ENCODE results near the gene LCAT.

LCAT gene, protein sequence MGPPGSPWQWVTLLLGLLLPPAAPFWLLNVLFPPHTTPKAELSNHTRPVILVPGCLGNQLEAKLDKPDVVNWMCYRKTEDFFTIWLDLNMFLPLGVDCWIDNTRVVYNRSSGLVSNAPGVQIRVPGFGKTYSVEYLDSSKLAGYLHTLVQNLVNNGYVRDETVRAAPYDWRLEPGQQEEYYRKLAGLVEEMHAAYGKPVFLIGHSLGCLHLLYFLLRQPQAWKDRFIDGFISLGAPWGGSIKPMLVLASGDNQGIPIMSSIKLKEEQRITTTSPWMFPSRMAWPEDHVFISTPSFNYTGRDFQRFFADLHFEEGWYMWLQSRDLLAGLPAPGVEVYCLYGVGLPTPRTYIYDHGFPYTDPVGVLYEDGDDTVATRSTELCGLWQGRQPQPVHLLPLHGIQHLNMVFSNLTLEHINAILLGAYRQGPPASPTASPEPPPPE

DNA sequence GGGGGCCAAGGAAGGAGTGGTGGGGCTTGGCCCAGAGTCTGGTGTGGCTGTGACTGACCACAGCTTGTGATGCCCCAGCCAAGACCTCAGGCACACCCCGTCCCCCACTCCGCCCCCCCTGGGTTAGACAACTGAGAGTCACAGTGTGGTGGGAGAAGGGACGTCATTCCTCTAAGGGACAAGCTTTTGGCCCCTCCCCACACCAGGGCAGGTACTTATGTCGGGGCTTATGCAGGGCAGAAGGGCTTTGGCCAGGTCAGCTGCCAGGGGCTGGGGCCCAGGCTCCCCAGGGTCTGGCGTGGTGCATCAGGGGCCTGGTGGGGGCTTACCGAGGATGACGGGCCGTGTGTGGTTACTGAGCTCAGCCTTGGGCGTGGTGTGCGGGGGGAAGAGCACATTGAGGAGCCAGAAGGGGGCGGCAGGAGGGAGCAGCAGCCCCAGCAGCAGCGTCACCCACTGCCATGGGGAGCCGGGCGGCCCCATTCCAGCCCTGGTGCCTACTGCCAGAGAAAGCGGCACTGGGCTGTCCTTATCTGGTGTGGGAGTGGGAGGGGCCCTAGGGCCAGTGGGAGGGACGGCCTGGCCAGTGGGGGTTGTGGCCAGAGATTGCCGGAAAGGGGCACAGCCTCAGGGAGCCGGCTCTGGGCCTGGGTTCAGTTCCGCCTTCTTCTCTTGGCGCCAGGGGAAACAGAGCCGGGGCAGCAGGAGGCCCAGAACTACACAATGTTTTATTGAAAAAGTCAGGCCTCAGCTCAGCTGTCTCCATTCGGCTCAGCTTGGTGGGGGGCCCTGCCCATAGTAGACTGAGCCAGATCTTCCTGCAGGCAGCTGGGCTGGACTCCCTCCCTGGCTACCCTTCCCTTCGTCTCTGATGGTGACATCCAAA, at the start of gene LCAT:
Gene LCAT, minus strand, starts transcription at position 502 of the 886 bp plus-strand sequence. Its CDS starts 19 bp downstream, at position 483.
- Histone ChIP-seq H3K27ac (ENCODE audit: poor library complexity, severe bottlenecking) (no peak within 1 kb of the TSS), H3K4me3 (ENCODE audit: severe bottlenecking) (no peak within 1 kb of the TSS), H3K9me3 (ENCODE audit: severe bottlenecking) (no peaks in the 10 kb centered on the region), H3K4me1 (ENCODE audit: insufficient read depth, poor library complexity, severe bottlenecking) (no peaks in the 10 kb centered on the region), H3K27me3 (ENCODE audit: insufficient read depth, poor library complexity, severe bottlenecking) (no peaks in the 10 kb centered on the region), H3K36me3 (ENCODE audit: low read depth) (peaks cover 74% of the 10 kb centered on the region)
- ATAC-seq (ENCODE audit: low read depth) (no peak), DNase-seq (ENCODE audit: low spot score) (no peak)
- TF ChIP-seq, protein P1, sequence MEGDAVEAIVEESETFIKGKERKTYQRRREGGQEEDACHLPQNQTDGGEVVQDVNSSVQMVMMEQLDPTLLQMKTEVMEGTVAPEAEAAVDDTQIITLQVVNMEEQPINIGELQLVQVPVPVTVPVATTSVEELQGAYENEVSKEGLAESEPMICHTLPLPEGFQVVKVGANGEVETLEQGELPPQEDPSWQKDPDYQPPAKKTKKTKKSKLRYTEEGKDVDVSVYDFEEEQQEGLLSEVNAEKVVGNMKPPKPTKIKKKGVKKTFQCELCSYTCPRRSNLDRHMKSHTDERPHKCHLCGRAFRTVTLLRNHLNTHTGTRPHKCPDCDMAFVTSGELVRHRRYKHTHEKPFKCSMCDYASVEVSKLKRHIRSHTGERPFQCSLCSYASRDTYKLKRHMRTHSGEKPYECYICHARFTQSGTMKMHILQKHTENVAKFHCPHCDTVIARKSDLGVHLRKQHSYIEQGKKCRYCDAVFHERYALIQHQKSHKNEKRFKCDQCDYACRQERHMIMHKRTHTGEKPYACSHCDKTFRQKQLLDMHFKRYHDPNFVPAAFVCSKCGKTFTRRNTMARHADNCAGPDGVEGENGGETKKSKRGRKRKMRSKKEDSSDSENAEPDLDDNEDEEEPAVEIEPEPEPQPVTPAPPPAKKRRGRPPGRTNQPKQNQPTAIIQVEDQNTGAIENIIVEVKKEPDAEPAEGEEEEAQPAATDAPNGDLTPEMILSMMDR (IDR thresholded peaks at IDR 0.05; ENCODE audit: poor library complexity, severe bottlenecking), result no peak

DNA sequence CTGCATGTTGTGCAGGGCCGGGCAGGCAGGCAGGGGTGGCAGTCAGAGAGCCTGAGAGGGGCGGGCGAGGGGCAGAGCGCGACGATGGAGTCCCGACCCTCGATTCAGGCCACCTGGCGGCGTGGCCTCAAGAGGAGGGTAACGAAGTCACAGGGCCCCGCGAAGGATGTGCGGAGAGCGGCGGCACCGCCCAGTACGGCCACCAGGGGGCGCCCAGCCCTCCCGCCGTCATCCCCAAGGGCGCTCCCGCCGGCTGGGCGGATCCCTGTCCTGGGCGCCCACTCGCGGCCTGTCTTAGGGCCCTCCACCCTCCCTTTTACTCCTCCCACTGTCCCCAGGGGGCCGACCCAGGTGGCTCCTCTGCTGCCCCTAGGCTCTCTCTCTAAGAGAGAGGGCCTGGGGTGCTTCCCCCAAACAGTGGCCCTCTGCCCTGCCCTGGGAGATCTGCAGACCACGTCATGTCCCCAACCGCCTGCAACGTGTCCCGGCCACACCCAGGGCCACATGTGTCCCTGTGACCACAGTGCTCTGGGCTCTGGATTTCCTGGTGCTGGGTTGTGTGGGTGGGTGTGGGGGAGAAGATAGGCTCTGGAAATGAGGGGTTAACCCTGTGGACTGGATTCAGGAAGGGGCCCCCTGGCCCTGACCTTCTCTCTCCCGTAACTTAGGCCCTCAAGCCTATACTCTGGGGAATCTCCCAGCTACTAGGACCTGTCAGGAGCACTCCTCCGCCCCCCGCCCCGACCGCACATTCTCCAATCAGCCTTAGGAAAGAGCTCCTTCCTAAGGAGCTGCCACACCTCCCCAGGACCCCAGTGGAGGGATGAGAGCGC, 49.5 kb upstream of the LCAT start:
- Histone ChIP-seq H3K36me3 (ENCODE audit: low read depth) (no peaks in the 10 kb centered on the region), H3K4me1 (ENCODE audit: insufficient read depth, poor library complexity, severe bottlenecking) (no peaks in the 10 kb centered on the region), H3K9me3 (ENCODE audit: severe bottlenecking) (no peaks in the 10 kb centered on the region), H3K27ac (ENCODE audit: poor library complexity, severe bottlenecking) (no peak overlapping the region), H3K27me3 (ENCODE audit: insufficient read depth, poor library complexity, severe bottlenecking) (no peaks in the 10 kb centered on the region), H3K4me3 (ENCODE audit: severe bottlenecking) (no peak overlapping the region)
- ATAC-seq (ENCODE audit: low read depth), result peak; percentile 90
- TF ChIP-seq, protein P1 (IDR thresholded peaks at IDR 0.05; ENCODE audit: poor library complexity, severe bottlenecking), result peak; percentile 98
- DNase-seq (ENCODE audit: low spot score), result no peak

DNA sequence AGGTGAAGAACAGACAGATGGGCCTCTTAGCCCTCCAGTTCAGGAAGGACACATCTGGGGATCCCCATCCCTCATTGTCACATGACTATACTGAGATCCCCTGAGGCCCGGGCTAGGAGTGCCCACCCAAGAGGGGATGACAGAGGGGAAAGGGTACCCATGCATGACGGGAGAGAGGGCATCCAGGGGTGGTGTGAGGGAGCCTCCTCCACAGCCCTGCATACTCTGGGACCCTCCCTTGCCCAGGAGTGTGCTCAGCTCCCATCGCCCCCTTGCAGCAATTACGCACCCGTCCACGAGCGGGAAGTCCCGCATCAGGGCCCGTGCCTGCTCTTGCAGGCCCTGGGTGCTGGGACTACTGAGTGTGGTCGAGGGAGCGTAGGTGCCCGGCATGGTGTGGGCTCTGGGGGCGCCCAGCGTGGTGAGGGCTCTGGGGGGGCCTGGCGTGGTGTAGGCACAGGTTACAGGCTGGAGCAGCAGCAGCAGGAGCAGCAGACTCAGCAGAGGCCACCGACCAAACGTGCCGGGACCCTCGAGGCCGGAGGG, 48.8 kb upstream of the LCAT start:
- TF ChIP-seq, protein P1 (IDR thresholded peaks at IDR 0.05; ENCODE audit: poor library complexity, severe bottlenecking), result no peak
- Histone ChIP-seq H3K36me3 (ENCODE audit: low read depth) (no peaks in the 10 kb centered on the region), H3K27me3 (ENCODE audit: insufficient read depth, poor library complexity, severe bottlenecking) (no peaks in the 10 kb centered on the region), H3K4me3 (ENCODE audit: severe bottlenecking) (no peak overlapping the region), H3K9me3 (ENCODE audit: severe bottlenecking) (no peaks in the 10 kb centered on the region), H3K4me1 (ENCODE audit: insufficient read depth, poor library complexity, severe bottlenecking) (no peaks in the 10 kb centered on the region), H3K27ac (ENCODE audit: poor library complexity, severe bottlenecking) (no peak overlapping the region)
- DNase-seq (ENCODE audit: low spot score) (no peak), ATAC-seq (ENCODE audit: low read depth) (no peak)

DNA sequence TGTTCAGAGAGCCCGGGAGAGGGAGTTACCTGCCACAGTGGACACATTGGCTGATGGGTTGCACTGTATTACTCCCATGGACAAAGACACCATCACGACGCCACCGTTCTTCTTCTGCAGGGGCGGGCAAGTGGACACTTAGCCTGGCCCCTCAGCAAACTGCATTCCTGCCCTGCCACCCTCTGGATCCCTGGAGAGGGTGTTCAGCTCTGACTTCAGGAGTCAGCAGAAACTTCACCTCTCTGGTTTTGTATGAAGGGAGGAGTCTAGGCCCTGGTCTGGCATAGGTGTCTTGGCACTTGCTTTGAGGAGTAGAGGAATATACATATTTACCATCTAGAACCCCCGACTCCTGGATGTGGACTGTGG, 46.1 kb upstream of the LCAT start:
- ATAC-seq (ENCODE audit: low read depth) (peak; percentile 5; the same call in 1 of the 3 replicates), DNase-seq (ENCODE audit: low spot score) (no peak)
- Histone ChIP-seq H3K4me1 (ENCODE audit: insufficient read depth, poor library complexity, severe bottlenecking) (no peaks in the 10 kb centered on the region), H3K4me3 (ENCODE audit: severe bottlenecking) (no peak overlapping the region), H3K9me3 (ENCODE audit: severe bottlenecking) (no peaks in the 10 kb centered on the region), H3K27me3 (ENCODE audit: insufficient read depth, poor library complexity, severe bottlenecking) (no peaks in the 10 kb centered on the region), H3K36me3 (ENCODE audit: low read depth) (no peaks in the 10 kb centered on the region), H3K27ac (ENCODE audit: poor library complexity, severe bottlenecking) (no peak overlapping the region)
- TF ChIP-seq, protein P1 (IDR thresholded peaks at IDR 0.05; ENCODE audit: poor library complexity, severe bottlenecking), result no peak
